ENCODE data around the gene YTHDF2.
"Not testable (repeated sequence)": the region's sequence is repeated elsewhere in the genome, so short reads cannot be mapped to it uniquely, and the experiment has no call there.

YTHDF2 gene

GRCh38 chr1:28761189-28761588, 24.4 kb downstream of the YTHDF2 start:
- FAIRE-seq (no peak), DNase-seq (ENCODE audit: insufficient read length, low spot score) (no peak)
- TF ChIP-seq, protein P1, sequence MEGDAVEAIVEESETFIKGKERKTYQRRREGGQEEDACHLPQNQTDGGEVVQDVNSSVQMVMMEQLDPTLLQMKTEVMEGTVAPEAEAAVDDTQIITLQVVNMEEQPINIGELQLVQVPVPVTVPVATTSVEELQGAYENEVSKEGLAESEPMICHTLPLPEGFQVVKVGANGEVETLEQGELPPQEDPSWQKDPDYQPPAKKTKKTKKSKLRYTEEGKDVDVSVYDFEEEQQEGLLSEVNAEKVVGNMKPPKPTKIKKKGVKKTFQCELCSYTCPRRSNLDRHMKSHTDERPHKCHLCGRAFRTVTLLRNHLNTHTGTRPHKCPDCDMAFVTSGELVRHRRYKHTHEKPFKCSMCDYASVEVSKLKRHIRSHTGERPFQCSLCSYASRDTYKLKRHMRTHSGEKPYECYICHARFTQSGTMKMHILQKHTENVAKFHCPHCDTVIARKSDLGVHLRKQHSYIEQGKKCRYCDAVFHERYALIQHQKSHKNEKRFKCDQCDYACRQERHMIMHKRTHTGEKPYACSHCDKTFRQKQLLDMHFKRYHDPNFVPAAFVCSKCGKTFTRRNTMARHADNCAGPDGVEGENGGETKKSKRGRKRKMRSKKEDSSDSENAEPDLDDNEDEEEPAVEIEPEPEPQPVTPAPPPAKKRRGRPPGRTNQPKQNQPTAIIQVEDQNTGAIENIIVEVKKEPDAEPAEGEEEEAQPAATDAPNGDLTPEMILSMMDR (IDR thresholded peaks at IDR 0.05; ENCODE audit: insufficient read depth, missing control alignments) = no peak

DNA sequence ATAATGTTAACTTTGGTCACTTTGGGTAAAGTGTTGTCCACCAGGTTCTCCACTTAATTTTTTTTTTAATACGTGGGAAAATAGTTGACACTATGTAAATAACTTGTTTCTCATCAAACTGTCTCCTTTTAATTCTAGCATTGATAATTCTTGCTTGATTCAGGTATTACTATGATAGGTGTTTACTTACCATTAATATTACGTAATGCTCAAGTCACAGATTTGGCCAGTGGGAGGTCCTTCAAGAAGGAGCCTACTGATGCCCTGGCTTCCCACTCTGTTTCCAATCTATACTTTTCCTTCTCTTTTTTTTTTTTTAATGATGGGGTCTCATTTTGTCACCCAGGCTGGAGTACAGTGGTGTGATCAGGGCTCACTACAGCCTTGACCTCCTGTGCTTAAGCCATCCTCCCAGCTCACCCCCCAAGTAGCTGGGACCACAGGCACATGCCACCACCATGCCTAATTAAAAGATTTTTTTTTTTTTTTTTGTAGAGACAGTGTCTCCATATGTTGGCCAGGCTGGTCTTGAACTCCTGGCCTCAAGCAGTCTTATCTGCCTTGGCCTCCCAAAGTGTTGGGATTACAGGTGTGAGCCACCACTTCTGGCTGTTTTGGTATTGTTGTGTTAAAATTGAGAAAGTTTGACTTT, 29.9 kb downstream of the YTHDF2 start:
- FAIRE-seq (no peak), DNase-seq (ENCODE audit: insufficient read length, low spot score) (no peak)
- TF ChIP-seq, protein P1 (IDR thresholded peaks at IDR 0.05; ENCODE audit: insufficient read depth, missing control alignments) = no peak

GRCh38 chr1:28770601-28771165, 33.9 kb downstream of the YTHDF2 start:
- no peak for FAIRE-seq

DNA sequence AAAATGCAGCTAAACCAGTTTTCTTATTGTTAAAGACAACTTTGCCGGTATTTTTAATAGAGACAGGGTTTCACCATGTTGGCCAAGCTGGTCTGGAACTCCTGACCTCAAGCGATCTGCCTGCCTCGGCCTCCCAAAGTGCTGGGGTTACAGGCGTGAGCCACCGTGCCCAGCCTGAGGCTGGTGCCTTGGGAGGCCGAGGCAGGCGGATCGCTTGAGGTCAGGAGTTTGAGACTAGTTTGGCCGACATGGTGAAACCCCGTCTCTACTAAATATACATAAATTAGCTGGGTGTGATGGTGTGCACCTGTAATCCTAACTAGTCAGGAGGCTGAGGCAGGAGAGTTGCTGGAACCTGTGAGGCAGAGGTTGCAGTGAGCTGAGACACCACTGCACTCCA, 35.2 kb downstream of the YTHDF2 start:
- not testable (repeated sequence) for DNase-seq (ENCODE audit: insufficient read length, low spot score); FAIRE-seq

More at GRCh38 chr1:28770601-28771165, 33.9 kb downstream of the YTHDF2 start:
- no peak for DNase-seq (ENCODE audit: insufficient read length, low spot score)
- TF ChIP-seq, protein P1 (IDR thresholded peaks at IDR 0.05; ENCODE audit: insufficient read depth, missing control alignments) = no peak

- no peak for DNase-seq (ENCODE audit: insufficient read length, low spot score)
- FAIRE-seq = no peak
- TF ChIP-seq, protein P1 (IDR thresholded peaks at IDR 0.05; ENCODE audit: insufficient read depth, missing control alignments) = no peak
Measured at GRCh38 chr1:28773105-28773504, 36.4 kb downstream of the YTHDF2 start.

- no peak for FAIRE-seq
- TF ChIP-seq, protein P1 (IDR thresholded peaks at IDR 0.05; ENCODE audit: insufficient read depth, missing control alignments) = no peak
- DNase-seq (ENCODE audit: insufficient read length, low spot score) = no peak
Measured at GRCh38 chr1:28775121-28775942, 38.6 kb downstream of the YTHDF2 start.

DNA sequence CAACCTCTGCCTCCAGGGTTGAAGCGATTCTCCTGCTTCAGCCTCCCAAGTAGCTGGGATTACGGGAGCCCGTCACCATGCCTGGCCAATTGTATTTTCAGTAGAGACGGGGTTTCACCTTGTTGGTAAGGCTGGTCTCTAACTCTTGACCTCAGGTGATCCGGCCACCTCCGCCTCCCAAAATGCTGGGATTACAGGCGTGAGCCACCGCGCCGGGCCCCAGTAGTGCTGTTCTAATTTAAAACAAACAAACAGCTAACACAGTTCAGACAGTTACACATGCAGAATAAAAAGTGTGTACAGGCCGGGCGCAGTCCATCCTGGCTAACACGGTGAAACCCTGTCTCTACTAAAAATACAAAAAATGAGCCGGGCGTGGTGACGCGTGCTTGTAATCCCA, 39.6 kb downstream of the YTHDF2 start:
- DNase-seq (ENCODE audit: insufficient read length, low spot score) = no peak
- TF ChIP-seq, protein P1 (IDR thresholded peaks at IDR 0.05; ENCODE audit: insufficient read depth, missing control alignments) = no peak
- FAIRE-seq = no peak
